Activated CD4-positive, alpha-beta T cell treated with anti-CD3 and anti-CD28 coated beads for 36 hours (primary cell): Measurements from ENCODE around the gene FAM187B. TPM values are rescaled to one million over a fixed set of nuclear protein-coding genes. Genes with fewer than 3 reads are reported as not detected.
"Not testable (repeated sequence)": the region's sequence is repeated elsewhere in the genome, so short reads cannot be mapped to it uniquely, and the experiment has no call there.

Source experiments
- ATAC-seq: fragments of 200-7000 bp; cut with Tn5 transposase; one replicate; pipeline ENCODE4 v1.10.0; 2021; ENCODE audit warnings: mild to moderate bottlenecking, moderate library complexity
- CTCF ChIA-PET: fragments of 350-600 bp; sonication (Branson Sonifier 250); formaldehyde crosslinking; loops from one replicate; lab custom pipeline; 2021; ENCODE audit warnings: antibody characterized with exemption; lab: Charles Lee
- POLR2A ChIA-PET: fragments of 350-600 bp; sonication (Branson Sonifier 250); formaldehyde crosslinking; loops from one replicate; lab custom pipeline; 2021; ENCODE audit warnings: antibody characterized with exemption, inconsistent platforms; lab: Charles Lee
- DNase-seq: peaks from one replicate; pipeline ENCODE4 v3.0.0-alpha.2; 2020
- H3K27ac Mint-ChIP-seq: one replicate; pipeline ENCODE4 v1.8.0; 2021; ENCODE audit warnings: mixed read lengths
- H3K27me3 Mint-ChIP-seq: one replicate; pipeline ENCODE4 v1.8.0; 2021; ENCODE audit warnings: mixed read lengths
- H3K36me3 Mint-ChIP-seq: one replicate; pipeline ENCODE4 v1.8.0; 2021; ENCODE audit warnings: low read depth, mixed read lengths
- H3K4me1 Mint-ChIP-seq: one replicate; pipeline ENCODE4 v1.8.0; 2021; ENCODE audit warnings: mixed read lengths
- H3K4me3 Mint-ChIP-seq: one replicate; pipeline ENCODE4 v1.8.0; 2021; ENCODE audit warnings: mild to moderate bottlenecking, moderate library complexity, mixed read lengths
- H3K9me3 Mint-ChIP-seq: one replicate; pipeline ENCODE4 v1.8.0; 2021; ENCODE audit warnings: low read depth, mixed read lengths
- intact Hi-C, 2 experiments: fragments of 100-400 bp; cut with DNase I in 1 of 2; cut with micrococcal nuclease in 1 of 2; formaldehyde crosslinking; loops; one replicate each; pipeline versions ENCODE4 v1.14.2 to v1.15.1; 2022 to 2024; cut with DNase I, micrococcal nuclease
- total RNA-seq, 2 experiments: library from RNA; stranded (reverse); gene quantifications; one replicate each; pipeline ENCODE4 v1.2.3, GENCODE V29; 2021

Gene FAM187B
- total RNA-seq, 2 experiments from 2014 or later: not detected

DNA sequence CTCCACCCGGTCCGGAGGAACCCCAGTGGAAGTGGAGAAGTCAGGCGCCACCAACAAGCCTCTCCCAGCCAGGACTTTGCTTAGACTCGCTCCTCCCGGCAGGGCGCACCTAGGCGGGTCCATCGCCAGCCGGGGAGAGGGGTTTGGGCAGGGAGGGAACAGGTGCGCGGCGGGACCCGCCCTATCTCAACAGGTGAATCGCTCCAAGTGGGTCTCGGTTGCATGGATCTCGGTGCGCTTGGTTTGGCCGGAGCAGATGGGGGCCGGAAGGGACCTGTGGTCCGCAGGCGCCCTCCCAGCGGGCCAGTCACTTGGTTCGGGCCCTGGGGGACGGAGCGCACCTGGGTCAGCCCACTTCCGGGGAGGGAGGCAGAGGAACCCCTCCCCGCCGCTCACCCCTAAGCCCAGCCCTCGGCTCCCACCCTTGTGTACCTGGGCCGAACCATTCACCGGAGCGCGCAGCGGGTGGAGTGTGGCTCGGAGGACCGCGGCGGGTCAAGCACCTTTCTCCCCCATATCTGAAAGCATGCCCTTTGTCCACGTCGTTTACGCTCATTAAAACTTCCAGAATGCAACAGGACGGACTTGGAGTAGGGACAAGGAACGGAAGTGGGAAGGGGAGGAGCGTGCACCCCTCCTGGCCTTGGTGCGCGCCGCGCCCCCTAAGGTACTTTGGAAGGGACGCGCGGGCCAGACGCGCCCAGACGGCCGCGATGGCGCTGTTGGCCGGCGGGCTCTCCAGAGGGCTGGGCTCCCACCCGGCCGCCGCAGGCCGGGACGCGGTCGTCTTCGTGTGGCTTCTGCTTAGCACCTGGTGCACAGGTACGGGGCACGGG lies 20.0 kb upstream of the FAM187B start, which contains the start of gene LSR:
LSR (plus strand) TSS at position 693 of the 836 bp plus-strand sequence; CDS start at position 714, 21 bp downstream.
- Mint-ChIP-seq H3K4me3 (peak within 1 kb of the TSS; percentile 79), H3K9me3 (peaks cover 11% of the 10 kb centered on the region), H3K36me3 (peaks cover 4% of the 10 kb centered on the region), H3K27me3 (peaks cover 20% of the 10 kb centered on the region), H3K27ac (peak within 1 kb of the TSS; percentile 87), H3K4me1 (peaks cover 22% of the 10 kb centered on the region)
- intact Hi-C loops: loop anchor here in 1 of 2 experiments (1.0 kb wide), 2 partner anchors 20 to 107 kb away; partner anchors contain the start of gene USF2
- CTCF ChIA-PET: interaction anchor here (0.7 kb wide), 1 partner anchor 81 kb away, joined by 3 read pairs; no protein-coding TSS in a partner anchor
- POLR2A ChIA-PET: no interaction called here
- ATAC-seq (peak; percentile 82), DNase-seq (peak; percentile 75)

DNA sequence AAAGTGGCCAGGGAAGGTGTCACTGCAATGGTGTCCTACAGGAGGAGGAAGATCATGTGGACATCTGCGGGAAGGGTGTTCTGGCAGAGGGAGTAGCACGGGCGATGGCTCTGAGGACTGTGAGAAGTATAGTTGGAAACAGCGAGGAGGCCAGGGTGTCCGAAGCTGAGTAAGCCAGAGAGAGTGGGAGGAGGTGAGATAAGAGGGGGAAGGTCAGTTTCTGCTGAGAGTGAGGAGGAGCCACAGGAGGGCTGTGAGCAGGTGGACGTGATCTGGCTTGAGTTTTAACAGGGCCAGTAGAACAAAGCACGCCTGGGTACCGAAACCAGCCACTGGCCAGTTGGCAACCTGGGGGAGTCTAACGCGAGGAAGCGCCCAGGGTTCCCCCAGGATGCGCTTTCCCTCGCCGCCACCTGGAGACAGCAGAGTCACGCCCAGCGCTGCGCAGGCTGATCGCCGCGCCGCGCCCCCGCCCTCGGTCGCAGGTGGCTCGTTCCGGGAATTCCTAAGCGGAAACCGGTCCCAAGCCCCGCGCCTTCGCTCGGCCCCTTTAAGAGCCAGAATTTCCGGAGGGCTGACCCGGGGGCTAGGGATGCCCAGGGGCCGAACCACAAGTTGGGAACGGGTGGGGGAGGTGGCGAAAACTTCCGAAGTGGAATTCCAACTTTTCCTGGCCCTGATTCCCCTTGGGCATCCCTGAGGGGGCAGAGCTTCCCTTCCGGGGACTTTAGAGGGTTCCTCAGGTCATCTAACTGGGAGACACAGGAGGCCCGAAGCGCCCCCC lies 19.2 kb upstream of the FAM187B start:
- ATAC-seq (peak; percentile 63), DNase-seq (peak; percentile 75)
- intact Hi-C loops: loop anchor here in 1 of 2 experiments (1.0 kb wide), 2 partner anchors 21 to 106 kb away; partner anchors contain the start of gene USF2
- ChIA-PET CTCF (interaction anchor here (0.6 to 0.7 kb wide), 2 partner anchors 80 to 570 kb away, joined by 3 read pairs; partner anchors contain the start of gene ZNF302), POLR2A (no interaction called here)
- H3K27ac Mint-ChIP-seq: peak overlapping the region; percentile 87
- peaks cover 2% of the 10 kb centered on the region for H3K36me3 Mint-ChIP-seq
- peaks cover 22% of the 10 kb centered on the region for H3K4me1 Mint-ChIP-seq
- peak overlapping the region; percentile 79 for H3K4me3 Mint-ChIP-seq
- peaks cover 11% of the 10 kb centered on the region for H3K9me3 Mint-ChIP-seq
- peaks cover 20% of the 10 kb centered on the region for H3K27me3 Mint-ChIP-seq

DNA sequence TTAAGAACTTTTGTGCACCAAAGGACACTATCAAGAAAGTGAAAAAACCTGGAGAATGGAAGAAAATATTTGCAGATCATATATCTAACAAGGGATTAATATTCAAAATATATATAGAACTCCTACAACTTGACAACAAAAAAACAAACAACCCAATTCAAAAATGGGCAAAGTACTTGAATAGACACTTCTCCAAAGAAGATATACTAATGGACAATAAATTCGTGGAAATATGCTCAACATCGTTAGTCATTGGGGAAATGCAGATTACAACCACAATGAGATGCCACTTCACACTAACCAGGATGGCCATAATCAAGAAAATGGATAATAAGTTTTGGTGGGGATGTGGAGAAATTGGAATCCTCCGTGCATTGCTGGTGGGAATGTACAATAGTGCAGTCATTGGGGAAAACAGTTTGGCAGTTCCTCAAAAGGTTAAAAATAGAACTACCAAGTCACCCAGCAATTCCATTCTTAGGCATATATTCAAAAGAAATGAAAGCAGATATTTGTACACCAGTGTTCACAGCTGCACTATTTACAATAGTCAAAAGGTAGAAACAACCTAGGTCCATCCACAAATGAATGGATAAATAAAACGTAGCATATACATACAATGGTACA lies 18.0 kb upstream of the FAM187B start:
- POLR2A ChIA-PET: no interaction called here
- Mint-ChIP-seq H3K4me1 (peaks cover 22% of the 10 kb centered on the region), H3K9me3 (peaks cover 15% of the 10 kb centered on the region), H3K27ac (no peak overlapping the region), H3K4me3 (peak overlapping the region; percentile 79), H3K27me3 (peaks cover 20% of the 10 kb centered on the region), H3K36me3 (no peaks in the 10 kb centered on the region)
- CTCF ChIA-PET: interaction anchor here (0.7 kb wide), 1 partner anchor 73 kb away, joined by 3 read pairs; no protein-coding TSS in a partner anchor
- intact Hi-C loops: no loop called here
- ATAC-seq (no peak), DNase-seq (no peak)

DNA sequence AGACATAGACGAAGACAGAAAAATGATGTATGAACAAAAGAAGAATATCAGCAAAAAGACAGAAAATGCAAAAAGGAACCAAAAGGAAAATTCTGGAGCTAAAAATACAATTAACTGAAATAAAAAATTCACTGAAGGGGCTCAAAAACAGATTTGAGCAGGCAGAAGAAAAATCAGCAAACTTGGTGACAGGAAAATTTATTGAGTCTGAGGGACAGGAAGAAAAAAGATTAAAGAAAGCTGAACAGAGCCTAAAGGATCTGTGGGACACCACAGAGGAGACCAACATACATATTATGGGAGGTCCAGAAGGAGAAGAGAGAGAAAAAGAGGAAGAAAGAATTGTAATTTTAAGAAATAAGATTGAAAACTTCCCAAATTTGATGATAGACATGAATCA lies 12.9 kb upstream of the FAM187B start:
- POLR2A ChIA-PET: no interaction called here

DNA sequence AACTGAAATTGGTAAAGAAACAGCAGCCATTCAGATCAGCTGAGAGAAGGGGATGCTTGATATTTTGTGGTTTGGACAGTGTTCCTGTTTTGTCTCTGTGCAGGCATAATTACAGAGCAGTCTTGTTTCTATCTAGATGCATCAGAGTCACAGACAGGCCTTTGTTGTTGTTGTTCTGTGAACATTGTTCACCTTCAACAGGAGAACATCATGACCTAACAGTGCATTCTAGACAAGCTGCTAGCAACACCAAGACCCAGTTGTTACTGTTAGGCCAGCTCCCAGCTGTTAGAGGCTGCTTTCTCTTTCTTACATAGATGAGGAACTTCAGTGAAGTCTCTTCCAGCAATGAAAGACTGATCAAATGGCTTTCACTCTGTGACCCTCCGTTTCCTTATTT lies 11.8 kb upstream of the FAM187B start:
- Mint-ChIP-seq H3K9me3 (peaks cover 27% of the 10 kb centered on the region), H3K27me3 (no peaks in the 10 kb centered on the region), H3K4me1 (peaks cover 20% of the 10 kb centered on the region), H3K36me3 (peaks cover 9% of the 10 kb centered on the region), H3K27ac (peak overlapping the region; percentile 78), H3K4me3 (no peak overlapping the region)
- intact Hi-C loops: no loop called here
- CTCF ChIA-PET: interaction anchor here (1.0 to 1.1 kb wide), 2 partner anchors 21 to 87 kb away, joined by 3 to 4 read pairs; no protein-coding TSS in a partner anchor
- DNase-seq (no peak), ATAC-seq (peak; percentile 67)
- POLR2A ChIA-PET: no interaction called here

More for the DNA sequence above, 12.9 kb upstream of the FAM187B start:
- CTCF ChIA-PET: interaction anchor here (1.0 to 1.6 kb wide), 4 partner anchors 10 to 23 kb away, joined by 3 read pairs; no protein-coding TSS in a partner anchor
- Mint-ChIP-seq H3K27me3 (peaks cover 4% of the 10 kb centered on the region), H3K36me3 (peaks cover 9% of the 10 kb centered on the region), H3K27ac (no peak overlapping the region), H3K4me1 (peaks cover 18% of the 10 kb centered on the region), H3K4me3 (no peak overlapping the region), H3K9me3 (peaks cover 27% of the 10 kb centered on the region)
- ATAC-seq: no peak
- DNase-seq: no peak
- intact Hi-C loops: no loop called here

DNA sequence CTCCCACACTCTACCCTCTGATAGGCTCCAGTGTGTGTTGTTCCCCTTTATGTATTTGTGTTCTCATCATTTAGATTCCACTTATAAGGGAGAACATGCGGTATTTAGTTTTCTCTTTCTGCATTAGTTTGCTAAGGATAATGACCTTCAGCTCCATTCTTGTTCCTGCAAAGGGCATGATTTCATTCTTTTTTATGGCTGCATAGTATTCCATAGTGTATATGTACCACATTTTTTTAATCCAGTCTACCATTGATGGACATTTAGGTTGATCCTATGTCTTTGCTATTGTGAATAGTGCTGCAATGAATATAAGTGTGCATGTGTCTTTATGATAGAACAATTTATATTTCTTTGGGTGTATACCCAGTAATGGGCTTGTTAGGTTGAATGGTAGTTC lies 11.1 kb upstream of the FAM187B start:
- H3K4me1 Mint-ChIP-seq: peaks cover 22% of the 10 kb centered on the region
- H3K27ac Mint-ChIP-seq, CTCF ChIA-PET, POLR2A ChIA-PET, H3K4me3 Mint-ChIP-seq, intact Hi-C loops, DNase-seq, ATAC-seq, H3K27me3 Mint-ChIP-seq, H3K36me3 Mint-ChIP-seq: not testable (repeated sequence)
- H3K9me3 Mint-ChIP-seq: peaks cover 25% of the 10 kb centered on the region

DNA sequence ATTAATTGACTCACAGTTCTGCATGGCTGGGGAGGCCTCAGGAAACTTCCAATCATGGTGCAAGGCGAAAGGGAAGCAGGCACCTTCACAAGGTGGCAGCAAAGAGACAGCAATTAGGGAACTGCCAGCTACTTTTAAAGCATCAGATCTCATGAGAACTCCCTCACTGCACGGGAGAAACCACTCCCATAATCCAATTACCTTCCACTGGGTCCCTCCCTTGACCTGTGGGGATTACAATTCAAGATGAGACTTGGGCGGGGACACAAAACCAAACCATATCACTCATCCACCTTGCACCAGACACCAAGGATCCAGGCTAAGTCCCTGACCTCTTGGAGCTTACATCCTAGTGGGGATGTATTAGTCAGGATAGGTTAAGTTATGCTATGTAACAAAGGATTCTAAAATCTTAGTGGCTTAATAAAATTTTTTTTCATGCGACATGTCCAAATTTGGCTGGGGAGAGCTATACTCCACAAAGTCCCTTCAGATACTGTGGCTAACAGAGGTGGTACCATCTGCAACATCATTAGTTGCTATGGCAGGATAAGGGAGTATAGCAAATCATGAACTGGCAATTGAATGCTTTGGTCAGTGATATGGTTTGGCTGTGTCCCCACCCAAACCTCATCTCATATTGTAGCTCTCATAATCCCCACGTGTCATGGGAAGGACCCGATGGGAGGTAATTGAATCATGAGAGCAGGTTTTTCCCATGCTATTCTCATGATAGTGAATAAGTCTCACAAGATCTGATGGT lies 8.3 kb upstream of the FAM187B start:
- CTCF ChIA-PET: interaction anchor here (0.7 to 1.2 kb wide), 3 partner anchors 17 to 122 kb away, joined by 3 to 4 read pairs (median 3); no protein-coding TSS in a partner anchor
- Mint-ChIP-seq H3K9me3 (peaks cover 14% of the 10 kb centered on the region), H3K27me3 (no peaks in the 10 kb centered on the region), H3K27ac (no peak overlapping the region), H3K4me3 (no peak overlapping the region), H3K36me3 (peaks cover 9% of the 10 kb centered on the region), H3K4me1 (peaks cover 22% of the 10 kb centered on the region)
- intact Hi-C loops: no loop called here
- DNase-seq: peak; percentile 43
- POLR2A ChIA-PET: no interaction called here
- peak; percentile 52 for ATAC-seq

DNA sequence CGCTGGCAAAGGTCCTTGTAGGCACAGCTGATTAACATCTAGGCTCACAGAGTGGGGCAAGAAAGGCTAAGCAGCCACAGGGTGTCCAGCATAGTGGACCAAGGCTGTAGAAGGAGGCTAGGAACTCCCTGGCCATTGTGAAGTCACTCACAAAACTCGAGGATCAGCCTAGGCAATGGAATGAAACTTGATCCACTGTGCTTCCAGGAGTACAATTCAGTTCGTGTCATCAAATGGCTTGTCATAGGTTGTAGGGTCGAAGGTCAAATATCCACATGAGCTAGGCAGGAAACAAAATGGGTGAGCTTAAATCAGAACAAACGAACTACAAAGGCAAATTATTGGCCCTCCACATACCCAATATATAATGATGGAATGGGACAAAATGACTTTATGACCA lies 4.4 kb upstream of the FAM187B start:
- no peak overlapping the region for H3K27ac Mint-ChIP-seq

DNA sequence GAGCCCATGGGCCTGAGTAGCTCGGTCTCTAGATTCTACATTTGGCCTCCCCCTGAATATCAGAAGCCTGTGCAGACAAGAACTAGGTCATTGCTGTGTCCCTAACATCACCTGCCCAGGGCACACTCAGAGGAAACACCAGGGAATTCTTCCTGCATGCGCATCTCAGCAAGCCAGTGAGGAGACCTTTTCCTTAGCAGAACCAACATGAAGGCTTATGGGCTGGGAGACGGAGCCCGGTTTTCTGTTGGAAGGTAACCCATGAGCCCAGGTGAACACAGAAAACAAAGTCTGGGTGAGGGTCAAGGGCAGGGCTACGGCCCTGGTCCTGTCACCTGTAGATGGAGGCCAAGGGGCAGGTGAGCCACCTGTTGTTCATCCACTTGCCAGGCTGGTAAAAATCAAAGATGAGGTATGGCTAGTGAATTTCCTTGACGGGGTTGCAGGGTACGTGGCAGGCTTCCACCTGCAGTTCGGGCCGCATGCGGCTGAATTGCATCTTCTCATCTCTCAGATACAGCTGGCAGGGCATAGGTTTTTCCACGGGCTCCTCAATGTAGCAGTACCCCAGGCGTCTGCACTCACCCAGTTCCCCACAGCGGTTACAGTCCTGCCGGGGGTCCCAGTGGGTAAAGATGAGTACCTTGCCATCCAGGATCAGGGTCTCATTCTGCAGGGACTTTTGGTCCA lies 3.6 kb upstream of the FAM187B start:
- Mint-ChIP-seq H3K4me3 (no peak overlapping the region), H3K4me1 (peaks cover 7% of the 10 kb centered on the region), H3K36me3 (no peaks in the 10 kb centered on the region), H3K9me3 (no peaks in the 10 kb centered on the region), H3K27ac (no peak overlapping the region), H3K27me3 (no peaks in the 10 kb centered on the region)
- intact Hi-C loops: no loop called here
- CTCF ChIA-PET: interaction anchor here (0.9 kb wide), 1 partner anchor 10 kb away, joined by 3 read pairs; no protein-coding TSS in a partner anchor
- POLR2A ChIA-PET: no interaction called here
- no peak for DNase-seq
- no peak for ATAC-seq

More for the DNA sequence above, 4.4 kb upstream of the FAM187B start:
- no peak for DNase-seq
- no peaks in the 10 kb centered on the region for H3K9me3 Mint-ChIP-seq
- ATAC-seq: no peak
- intact Hi-C loops: no loop called here
- no peak overlapping the region for H3K4me3 Mint-ChIP-seq
- no peaks in the 10 kb centered on the region for H3K36me3 Mint-ChIP-seq
- ChIA-PET POLR2A (no interaction called here), CTCF (interaction anchor here (0.7 kb wide), 1 partner anchor 33 kb away, joined by 3 read pairs; no protein-coding TSS in a partner anchor)
- no peaks in the 10 kb centered on the region for H3K27me3 Mint-ChIP-seq
- H3K4me1 Mint-ChIP-seq: peaks cover 7% of the 10 kb centered on the region

DNA sequence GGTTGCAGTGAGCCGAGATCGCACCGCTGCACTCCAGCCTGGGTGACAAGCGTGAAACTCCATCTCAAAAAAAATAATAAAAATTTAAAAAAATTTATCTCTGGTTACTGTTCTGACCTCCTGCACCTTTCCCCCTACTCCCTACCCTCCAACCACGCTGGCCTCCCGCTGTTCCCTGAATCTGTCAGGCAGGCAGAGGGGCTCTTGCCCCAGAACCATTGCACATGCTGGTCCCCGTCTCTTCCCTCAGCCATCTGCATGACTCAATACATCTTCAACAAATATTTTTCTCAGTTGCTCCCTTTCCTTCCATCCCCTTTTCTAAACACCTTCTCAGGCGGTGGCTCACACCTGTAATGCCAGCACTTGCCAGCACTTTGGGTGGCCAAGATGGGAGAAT lies 1.1 kb upstream of the FAM187B start:
- no peaks in the 10 kb centered on the region for H3K27me3 Mint-ChIP-seq
- ChIA-PET POLR2A (no interaction called here), CTCF (no interaction called here)
- H3K4me1 Mint-ChIP-seq: peaks cover 3% of the 10 kb centered on the region
- H3K36me3 Mint-ChIP-seq: no peaks in the 10 kb centered on the region
- H3K9me3 Mint-ChIP-seq: no peaks in the 10 kb centered on the region
- no peak overlapping the region for H3K4me3 Mint-ChIP-seq
- intact Hi-C loops: no loop called here
- DNase-seq: no peak
- H3K27ac Mint-ChIP-seq: no peak overlapping the region
- ATAC-seq: no peak
